Right lobe of liver (tissue), 4 donors: ENCODE measurements around the gene PLEKHA3.

Source experiments
- CTCF ChIP-seq, 4 donors: fragments of 200-600 bp in 3 of 4; fragments of 450-650 bp in 1 of 4; IDR thresholded peaks; one replicate each; pipeline versions ENCODE4 v1.5.1 to v1.8.0; 2016 to 2022; ENCODE audit warnings: antibody characterized with exemption in 4 of 4, mild to moderate bottlenecking in 2 of 4
- POLR2A ChIP-seq: fragments of 450-650 bp; IDR thresholded peaks from one replicate; pipeline ENCODE4 v1.6.1; 2017; ENCODE audit warnings: antibody characterized with exemption, mild to moderate bottlenecking
- donor health status: DM: no; HTN: no; CAD: no.
- donor health status: DM: no; HTN: no; CAD: no.
- donor health status: DM: no; HTN: yes; CAD: no.

GRCh38 chr2:178529194-178529593, 48.9 kb downstream of the PLEKHA3 start:
- TF ChIP-seq CTCF (IDR thresholded peaks at IDR 0.05) (no peak), POLR2A (no peak)
